PFSK-1 (cell line): ENCODE measurements around the gene RPS24.

Source experiments
- FOXP2 ChIP-seq: optimal IDR thresholded peaks from 2 replicates; pipeline ENCODE3; 2011; ENCODE audit warnings: borderline replicate concordance, control low read depth, inconsistent platforms; ENCODE audit not compliant: insufficient read depth; ENCODE audit errors: extremely low read length, extremely low read depth
- POLR2AphosphoS5 ChIP-seq: IDR thresholded peaks from 2 replicates; pipeline ENCODE4 v1.6.1; 2012; ENCODE audit warnings: low read depth, mild to moderate bottlenecking, control low read depth, low read length, moderate library complexity
- REST ChIP-seq, 2 experiments: IDR thresholded peaks; 2 replicates each; pipeline versions ENCODE4 v1.6.1 to v1.8.0; 2011 to 2012; ENCODE audit warnings: low read depth in 2 of 2, low read length in 2 of 2, control low read depth in 1 of 2, inconsistent platforms in 1 of 2, mild to moderate bottlenecking in 1 of 2, moderate library complexity in 1 of 2; ENCODE audit not compliant: insufficient read depth in 1 of 2
- SIN3A ChIP-seq: IDR thresholded peaks from 2 replicates; pipeline ENCODE4 v1.6.1; 2012; ENCODE audit warnings: mild to moderate bottlenecking, low read length, moderate library complexity, borderline replicate concordance; ENCODE audit not compliant: insufficient read depth
- TAF1 ChIP-seq: IDR thresholded peaks from 2 replicates; pipeline ENCODE4 v1.6.1; 2012; ENCODE audit warnings: low read length, control low read depth, borderline replicate concordance; ENCODE audit not compliant: insufficient read depth

RPS24 gene

GRCh38 chr10:78063236-78063635 is 29.6 kb downstream of the RPS24 start:
- TF ChIP-seq REST (IDR thresholded peaks at IDR 0.05; ENCODE audit: insufficient read depth in 1 of 2, low read depth in 2 of 2, low read length in 2 of 2) (no peak), FOXP2 (no peak), SIN3A (no peak), POLR2AphosphoS5 (no peak), TAF1 (no peak)

DNA sequence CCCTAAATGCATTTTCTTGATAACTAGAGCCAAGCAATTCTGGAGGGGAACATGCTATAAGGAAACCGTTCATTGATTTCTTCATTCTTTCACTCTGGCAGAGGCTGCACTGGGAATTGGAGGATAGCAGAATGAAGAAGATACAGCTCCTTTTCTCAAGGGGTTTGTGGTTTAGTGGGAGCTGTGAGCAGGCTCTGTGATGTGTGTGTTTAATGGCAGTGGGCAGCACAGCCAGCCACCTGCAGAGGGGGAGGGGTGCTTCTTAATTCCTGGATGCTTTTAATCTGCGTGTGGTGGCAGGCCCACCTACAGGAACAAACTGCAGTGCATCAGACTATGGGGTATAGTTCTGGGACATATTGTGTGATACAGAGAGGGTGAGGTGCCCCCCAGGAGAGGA is 31.9 kb downstream of the RPS24 start:
- TF ChIP-seq REST (IDR thresholded peaks at IDR 0.05; ENCODE audit: insufficient read depth in 1 of 2, low read depth in 2 of 2, low read length in 2 of 2), result no peak
- no peak for TF ChIP-seq POLR2AphosphoS5
- no peak for TF ChIP-seq FOXP2
- no peak for TF ChIP-seq SIN3A
- TF ChIP-seq TAF1, result no peak

- no peak for TF ChIP-seq TAF1
- no peak for TF ChIP-seq POLR2AphosphoS5
- TF ChIP-seq REST (IDR thresholded peaks at IDR 0.05; ENCODE audit: insufficient read depth in 1 of 2, low read depth in 2 of 2, low read length in 2 of 2), result no peak
- TF ChIP-seq SIN3A, result no peak
- no peak for TF ChIP-seq FOXP2
Observed at GRCh38 chr10:78066012-78066411, 32.3 kb downstream of the RPS24 start.

GRCh38 chr10:78066728-78067430 is 33.2 kb downstream of the RPS24 start:
- TF ChIP-seq TAF1 (no peak), SIN3A (no peak), REST (IDR thresholded peaks at IDR 0.05; ENCODE audit: insufficient read depth in 1 of 2, low read depth in 2 of 2, low read length in 2 of 2) (no peak), FOXP2 (no peak), POLR2AphosphoS5 (no peak)

DNA sequence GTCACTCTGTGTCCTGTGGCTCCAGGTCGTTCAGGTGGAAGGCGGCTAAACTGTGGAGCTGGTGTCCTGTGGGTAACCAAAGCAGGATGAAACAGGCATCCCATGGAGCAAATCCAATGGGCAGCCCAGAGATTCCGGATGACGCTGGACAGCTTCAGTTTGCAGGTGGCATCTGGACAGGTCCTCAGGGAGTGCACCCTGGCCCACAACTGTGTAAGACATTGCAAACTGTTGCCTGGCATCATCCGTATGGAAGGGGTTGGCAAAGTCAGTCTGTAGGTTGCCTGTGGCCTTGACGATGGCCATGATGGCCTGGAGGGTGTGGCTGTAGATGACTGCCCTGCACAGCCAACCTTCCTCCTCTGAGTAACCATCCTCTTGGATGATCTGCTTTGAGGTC is 35.5 kb downstream of the RPS24 start:
- TF ChIP-seq SIN3A, result no peak
- TF ChIP-seq REST (IDR thresholded peaks at IDR 0.05; ENCODE audit: insufficient read depth in 1 of 2, low read depth in 2 of 2, low read length in 2 of 2), result no peak
- no peak for TF ChIP-seq TAF1
- no peak for TF ChIP-seq FOXP2
- TF ChIP-seq POLR2AphosphoS5, result no peak
